Measurements from ENCODE around the gene ZSCAN25.
"Not testable (repeated sequence)": the region's sequence is repeated elsewhere in the genome, so short reads cannot be mapped to it uniquely, and the experiment has no call there.

Gene ZSCAN25

GRCh38 chr7:99651290-99651689, 34.5 kb downstream of the ZSCAN25 start:
- no peak for DNase-seq

- no peak for DNase-seq
These were observed 35.9 kb downstream of the ZSCAN25 start for GRCh38 chr7:99652671-99653070.

DNA sequence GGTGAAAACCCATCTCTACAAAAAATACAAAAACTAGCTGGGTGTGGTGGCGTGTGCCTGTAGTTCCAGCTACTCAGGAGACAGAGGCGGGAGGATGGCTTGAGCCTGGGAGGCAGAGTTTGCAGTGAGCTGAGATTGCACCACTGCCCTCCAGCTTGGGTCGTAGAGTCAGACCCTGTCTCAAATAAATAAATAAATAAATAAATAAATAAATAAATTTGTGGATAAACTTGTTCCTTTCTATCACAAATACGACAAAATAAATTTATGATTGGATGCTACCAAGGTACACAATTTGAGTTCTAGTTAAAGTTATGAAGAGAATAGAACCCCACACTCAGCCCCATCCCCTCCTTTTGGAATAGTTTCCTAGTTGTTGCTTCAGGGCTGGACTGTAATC, 36.5 kb downstream of the ZSCAN25 start:
- not testable (repeated sequence) for DNase-seq

DNA sequence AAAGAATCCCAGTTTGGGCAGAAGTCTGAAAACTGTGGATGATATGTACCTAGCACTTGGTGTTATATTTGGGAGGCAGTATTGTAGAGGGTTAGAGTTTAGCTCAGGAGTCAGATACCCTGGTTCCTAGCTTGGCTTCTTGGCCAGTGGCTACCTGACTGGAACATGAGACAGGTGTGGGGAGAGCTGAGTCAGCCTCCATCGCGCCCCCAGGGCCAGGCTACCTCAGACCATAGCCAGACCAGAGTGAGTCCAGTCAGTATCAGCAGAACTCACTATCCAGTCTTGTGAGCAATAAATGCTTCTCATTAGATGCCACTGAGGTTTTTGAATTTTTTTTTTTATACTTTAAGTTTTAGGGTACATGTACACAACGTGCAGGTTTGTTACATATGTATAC, 37.0 kb downstream of the ZSCAN25 start:
- no peak for DNase-seq

DNA sequence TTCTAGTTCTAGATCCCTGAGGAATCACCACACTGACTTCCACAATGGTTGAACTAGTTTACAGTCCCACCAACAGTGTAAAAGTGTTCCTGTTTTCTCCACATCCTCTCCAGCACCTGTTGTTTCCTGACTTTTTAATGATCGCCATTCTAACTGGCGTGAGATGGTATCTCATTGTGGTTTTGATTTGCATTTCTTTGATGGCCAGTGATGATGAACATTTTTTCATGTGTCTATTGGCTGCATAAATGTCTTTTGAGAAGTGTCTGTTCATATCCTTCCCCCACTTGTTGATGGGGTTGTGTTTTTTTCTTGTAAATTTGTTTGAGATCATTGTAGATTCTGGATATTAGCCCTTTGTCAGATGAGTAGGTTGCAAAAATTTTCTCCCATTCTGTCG, 37.9 kb downstream of the ZSCAN25 start:
- DNase-seq = not testable (repeated sequence)

GRCh38 chr7:99657879-99658278, 41.1 kb downstream of the ZSCAN25 start:
- not testable (repeated sequence) for DNase-seq

DNA sequence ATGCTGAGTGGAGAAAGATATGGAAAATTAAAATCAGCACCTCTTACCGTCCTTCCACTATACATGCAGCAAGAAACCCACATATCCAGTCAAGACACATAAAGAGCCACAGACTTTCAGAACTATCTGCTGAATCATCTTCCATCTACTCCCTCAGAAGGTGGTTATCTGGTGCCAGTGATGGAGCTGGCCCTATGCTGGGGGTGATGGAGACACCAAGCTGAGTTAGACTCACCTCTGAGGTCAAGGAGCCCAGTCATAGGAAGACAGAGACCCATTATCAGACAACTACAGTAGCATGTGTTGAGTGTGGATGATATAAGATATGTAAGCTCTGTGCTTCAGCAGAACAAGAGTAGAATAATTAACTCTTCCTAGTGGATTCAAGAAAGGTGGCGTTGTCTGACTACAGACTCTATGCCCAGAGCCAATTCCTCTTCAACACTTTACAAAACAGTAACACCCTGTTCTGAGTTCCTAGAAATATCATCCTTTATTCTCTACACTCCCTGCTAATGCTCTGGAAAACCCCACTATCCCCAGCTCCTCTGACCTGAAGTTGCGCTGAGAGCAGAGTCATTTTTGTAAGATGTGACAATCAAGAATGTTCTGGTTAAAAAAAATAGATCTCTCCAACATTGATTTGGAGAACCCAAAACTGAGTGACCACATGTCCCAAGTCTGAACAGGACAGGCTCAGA, 48.7 kb downstream of the ZSCAN25 start:
- DNase-seq = no peak

DNA sequence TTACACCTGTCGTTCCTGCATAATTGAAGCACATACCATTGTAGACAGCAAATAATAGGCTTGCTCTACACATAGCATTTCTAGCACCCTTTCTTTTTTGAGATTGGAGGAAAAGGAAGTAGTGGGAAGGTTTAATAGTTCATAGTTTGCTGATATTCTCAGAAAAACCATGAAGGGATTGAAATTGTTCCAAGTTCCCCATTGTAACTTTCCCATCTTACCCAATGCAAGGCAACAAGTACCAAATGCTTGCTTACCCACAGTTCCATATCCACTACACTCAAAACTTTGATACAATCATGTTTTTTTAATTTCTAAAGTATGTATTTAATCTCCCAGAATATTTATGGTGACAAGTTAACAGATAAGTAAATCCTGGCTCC, 49.3 kb downstream of the ZSCAN25 start:
- DNase-seq = no peak

DNA sequence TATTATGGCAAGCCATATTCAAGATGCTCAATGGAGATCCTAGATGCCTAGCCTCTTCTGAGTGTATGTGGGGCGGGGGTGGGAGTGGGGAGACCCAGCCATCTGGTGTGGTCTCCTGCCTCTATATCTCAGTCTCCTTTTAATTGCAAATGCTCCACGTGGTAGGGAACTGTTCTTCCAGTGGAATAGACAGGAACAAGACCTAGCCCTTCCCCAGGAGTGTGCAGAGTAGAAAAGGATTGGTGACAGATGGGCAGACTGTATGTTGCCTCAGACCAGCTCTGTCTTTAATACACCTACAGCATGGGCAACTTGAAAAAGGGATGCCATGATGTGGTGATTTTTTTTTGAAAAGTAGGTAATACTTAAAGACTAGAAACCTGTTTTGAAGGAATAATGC, 50.4 kb downstream of the ZSCAN25 start:
- DNase-seq = peak in 1 of 2 experiments; percentile 55

- no peak for DNase-seq
These were observed 51.8 kb downstream of the ZSCAN25 start for GRCh38 chr7:99668541-99668940.

- no peak for DNase-seq
These were observed 53.0 kb downstream of the ZSCAN25 start for GRCh38 chr7:99669782-99670181.

GRCh38 chr7:99672573-99672972, 55.8 kb downstream of the ZSCAN25 start:
- DNase-seq = no peak

- no peak for DNase-seq
These were observed 58.4 kb downstream of the ZSCAN25 start for GRCh38 chr7:99674995-99675742.

- DNase-seq = no peak
These were observed 60.4 kb downstream of the ZSCAN25 start for GRCh38 chr7:99677013-99677647.

- no peak for DNase-seq
These were observed 60.9 kb downstream of the ZSCAN25 start for GRCh38 chr7:99677648-99678045.

DNA sequence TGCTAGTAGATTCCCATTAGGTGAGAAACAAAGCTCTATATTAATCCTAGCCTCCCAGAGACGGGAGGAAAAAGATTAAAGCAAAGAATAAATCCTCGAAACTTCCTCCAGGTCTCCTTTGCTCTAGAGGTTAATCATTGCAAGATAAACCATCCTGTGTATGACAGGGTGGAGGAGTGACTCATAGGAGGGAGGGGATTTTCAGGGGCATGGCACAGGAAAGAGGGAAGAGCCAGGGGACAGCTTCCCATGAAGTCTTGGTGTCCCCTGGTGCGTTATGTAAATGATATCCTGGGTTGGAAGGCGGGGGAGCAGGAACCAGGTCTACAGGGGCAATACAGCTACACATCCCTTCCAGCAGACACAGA, 62.3 kb downstream of the ZSCAN25 start:
- DNase-seq = no peak

- no peak for DNase-seq
These were observed 62.9 kb downstream of the ZSCAN25 start, which contains the start of gene CYP3A5 for GRCh38 chr7:99679400-99680191. Gene CYP3A5, minus strand, starts transcription at chr7:99679996. Its CDS starts 100 bp downstream, at chr7:99679896.
